GM12878 (cell line): ENCODE measurements around the gene STK10. TPM values are rescaled to one million over a fixed set of nuclear protein-coding genes. Genes with fewer than 3 reads are reported as not detected.

Experiments used
- ATAC-seq: fragments of 200-7000 bp; cut with Tn5 transposase; 3 replicates; pipeline ENCODE4 v1.9.1; 2020; ENCODE audit warnings: mild to moderate bottlenecking, moderate library complexity
- BruUV-seq: library from RNA; stranded (reverse); fragments of 400-500 nt; replicated peaks from 2 replicates; lab custom pipeline; 2021; lab: Mats Ljungman, UMichigan
- CTCF ChIA-PET: fragments of 300-600 bp; sonication (Branson Sonifier 250); formaldehyde crosslinking; extraction: SDS; loops from one replicate; lab custom pipeline; 2021; ENCODE audit warnings: inconsistent platforms; lab: Yijun Ruan, JAX
- POLR2A ChIA-PET: fragments of 350-600 bp; formaldehyde crosslinking; extraction: SDS; loops from one replicate; lab custom pipeline; 2021; ENCODE audit warnings: inconsistent platforms; lab: Charles Lee
- RAD21 ChIA-PET: fragments of 300-600 bp; sonication (Branson Sonifier 250); formaldehyde crosslinking; loops from one replicate; lab custom pipeline; 2023; ENCODE audit warnings: antibody characterized with exemption; ENCODE audit not compliant: unreplicated experiment; lab: Charles Lee
- SMC1A ChIA-PET: fragments of 300-600 bp; sonication (Branson Sonifier 250); formaldehyde crosslinking; loops from one replicate; lab custom pipeline; 2023; ENCODE audit not compliant: unreplicated experiment, uncharacterized antibody; lab: Charles Lee
- DNase-seq: peaks from one replicate; pipeline ENCODE4 v3.0.0-alpha.2; 2011; ENCODE audit warnings: low read depth, low spot score
- FAIRE-seq: peaks from 3 replicates; lab custom pipeline; 2011; peaks lifted over from hg19 to GRCh38; lab: Jason Lieb, UNC
- H2AFZ ChIP-seq: 2 replicates; pipeline ENCODE4 v1.6.0; 2011; ENCODE audit warnings: low read depth, low read length, control low read depth; ENCODE audit not compliant: control insufficient read depth
- H3K27ac ChIP-seq: 2 replicates; pipeline ENCODE4 v1.5.1; 2011; ENCODE audit warnings: control low read depth; ENCODE audit not compliant: control insufficient read depth, insufficient read depth
- H3K27me3 ChIP-seq, 2 experiments: replicated peaks in 1 of 2; 2 replicates each; pipeline versions ENCODE4 v1.6.0 to v1.6.1; 2011; ENCODE audit warnings: low read length in 1 of 2; ENCODE audit not compliant: control insufficient read depth in 2 of 2, insufficient read depth in 2 of 2
- H3K36me3 ChIP-seq, 2 experiments: 2 replicates each; pipeline ENCODE4 v1.5.1; 2011; ENCODE audit warnings: low read length in 1 of 2; ENCODE audit not compliant: control insufficient read depth in 2 of 2, insufficient read depth in 2 of 2
- H3K4me1 ChIP-seq: 2 replicates; pipeline ENCODE4 v1.6.1; 2011; ENCODE audit warnings: mild to moderate bottlenecking, low read length, moderate library complexity, mixed read lengths; ENCODE audit not compliant: control insufficient read depth, insufficient read depth
- H3K4me2 ChIP-seq: 2 replicates; pipeline ENCODE4 v1.6.0; 2011; ENCODE audit warnings: control low read depth; ENCODE audit not compliant: control insufficient read depth, insufficient read depth
- H3K4me3 ChIP-seq: fragments of 200-600 bp; sonication (generic); 2 replicates; pipeline ENCODE4 v1.5.1; 2016
- H3K79me2 ChIP-seq: 2 replicates; pipeline ENCODE4 v1.6.0; 2011; ENCODE audit warnings: low read length; ENCODE audit not compliant: control insufficient read depth, insufficient read depth
- H3K9ac ChIP-seq: 2 replicates; pipeline ENCODE4 v1.8.0; 2011; ENCODE audit warnings: low read length, control low read depth, mixed read lengths; ENCODE audit not compliant: control insufficient read depth, insufficient read depth
- H3K9me3 ChIP-seq: replicated peaks from 3 replicates; pipeline ENCODE4 v1.5.1; 2011; ENCODE audit warnings: mild to moderate bottlenecking, low read length; ENCODE audit not compliant: control insufficient read depth, insufficient read depth
- H4K20me1 ChIP-seq: 2 replicates; pipeline ENCODE4 v1.6.0; 2011; ENCODE audit not compliant: control insufficient read depth, insufficient read depth
- HSF1 ChIP-seq: fragments of 150-350 bp; IDR thresholded peaks from 2 replicates; pipeline ENCODE4 v1.6.1; 2014; ENCODE audit warnings: mild to moderate bottlenecking, low read depth, low read length
- IRF3 ChIP-seq: fragments of 450-650 bp; IDR thresholded peaks from 2 replicates; pipeline ENCODE4 v1.6.1; 2014; ENCODE audit warnings: mild to moderate bottlenecking
- MXI1 ChIP-seq: fragments of 150-350 bp; IDR thresholded peaks from 2 replicates; pipeline ENCODE4 v1.6.1; 2011; ENCODE audit warnings: low read depth, mild to moderate bottlenecking, inconsistent platforms, low read length, improper control_type of control experiment
- POLR2AphosphoS2 ChIP-seq: IDR thresholded peaks from 2 replicates; pipeline ENCODE4 v1.6.1; 2011; ENCODE audit warnings: low read depth, mild to moderate bottlenecking, low read length, improper control_type of control experiment, moderate library complexity
- POLR2AphosphoS5 ChIP-seq: IDR thresholded peaks from 2 replicates; pipeline ENCODE4 v1.6.1; 2011; ENCODE audit warnings: mild to moderate bottlenecking, low read length, inconsistent platforms
- SRF ChIP-seq, 2 experiments: IDR thresholded peaks; 2 replicates each; pipeline ENCODE4 v1.6.1; 2011; ENCODE audit warnings: low read depth in 2 of 2, low read length in 2 of 2, mild to moderate bottlenecking in 1 of 2, moderate library complexity in 1 of 2
- TAF1 ChIP-seq: IDR thresholded peaks from 2 replicates; pipeline ENCODE4 v1.6.1; 2011; ENCODE audit warnings: mild to moderate bottlenecking, low read depth, low read length, borderline replicate concordance
- YBX1 ChIP-seq: fragments of 450-650 bp; IDR thresholded peaks from 2 replicates; pipeline ENCODE4 v1.6.1; 2016; ENCODE audit warnings: antibody characterized with exemption
- ZBTB40 ChIP-seq: fragments of 450-650 bp; IDR thresholded peaks from 2 replicates; pipeline ENCODE4 v1.6.1; 2016; ENCODE audit warnings: mild to moderate bottlenecking, moderate library complexity, borderline replicate concordance
- WGBS: methylation state at CpG from one replicate; pipeline ENCODE4 v1.1.6; 2016; ENCODE audit warnings: low lambda C conversion rate; ENCODE audit not compliant: insufficient replicate concordance, insufficient coverage; ENCODE audit errors: missing lambda C conversion rate; 5-methylcytosine and 5-hydroxymethylcytosine counted together
- in situ Hi-C: fragments of 300-500 bp; cut with MboI; formaldehyde crosslinking; loops from 9 replicates; pipeline ENCODE4 v1.14.3; 2018; ENCODE audit warnings: mixed read lengths
- intact Hi-C: fragments of 100-400 bp; cut with micrococcal nuclease; formaldehyde crosslinking; loops from one replicate; pipeline ENCODE4 v1.14.2; 2022; ENCODE audit not compliant: unreplicated experiment
- polyA plus RNA-seq, 11 experiments: library from polyadenylated mRNA; depleted of rRNA in 4 of 11; unstranded in 6 of 11; stranded (reverse) in 5 of 11; fragments of >200 nt; fragmentation: Nextera tagmentation in 4 of 11; fragmentation: Illumina TruSeq in 1 of 11; extraction: Ambion mirVana in 4 of 11; extraction: Trizol in 1 of 11; gene quantifications; 1 replicate in 1 of 11; 2 replicates in 10 of 11; pipeline versions ENCODE4 v1.2.1 to v1.2.3, GENCODE V29; 2011 to 2016; ENCODE audit warnings: inconsistent platforms in 2 of 11, missing spikeins in 2 of 11, low read depth in 1 of 11
- total RNA-seq, 4 experiments: library from RNA; depleted of rRNA in 3 of 4; stranded (reverse); fragments of >200 nt in 3 of 4; fragmentation: Illumina TruSeq in 1 of 4; extraction: Trizol in 1 of 4; gene quantifications; 2 replicates each; pipeline versions ENCODE4 v1.2.1 to v1.2.3, GENCODE V29; 2013 to 2021

Gene STK10
- total and polyA plus RNA-seq, 10 of the 15 experiments (the other 5 are each of a cell fraction or from before 2014, with no cell fraction given) = 14.2 to 96.4 (median 50.6) TPM

GRCh38 chr5:172029876-172030275, 158.1 kb downstream of the STK10 start:
- no TSS peak for BruUV-seq
- no peaks in the 10 kb centered on the region for H3K79me2 ChIP-seq
- in situ Hi-C loops (no loop called here), intact Hi-C loops (no loop called here)
- no peak overlapping the region for H3K9ac ChIP-seq
- H3K27ac ChIP-seq = no peak overlapping the region
- ChIA-PET SMC1A (no interaction called here), CTCF (interaction anchor here (1.9 kb wide), 1 partner anchor 118 kb away, joined by 7 read pairs; no protein-coding TSS in a partner anchor), RAD21 (no interaction called here), POLR2A (no interaction called here)
- FAIRE-seq = no peak
- H3K4me1 ChIP-seq = no peaks in the 10 kb centered on the region
- no peak overlapping the region for H3K4me2 ChIP-seq
- no peaks in the 10 kb centered on the region for H4K20me1 ChIP-seq
- no peak overlapping the region for H2AFZ ChIP-seq
- H3K36me3 ChIP-seq = no peaks in the 10 kb centered on the region
- H3K4me3 ChIP-seq = no peak overlapping the region
- DNase-seq = no peak
- no peak for ATAC-seq
- peaks cover 5% of the 10 kb centered on the region; the same call in 2 of the 3 replicates for H3K9me3 ChIP-seq
- no peak for TF ChIP-seq HSF1
- TF ChIP-seq YBX1 = no peak
- no peak for TF ChIP-seq TAF1
- TF ChIP-seq SRF (IDR thresholded peaks at IDR 0.05; ENCODE audit: low read depth in 2 of 2, low read length in 2 of 2) = no peak
- no peak for TF ChIP-seq POLR2AphosphoS2
- no peaks in the 10 kb centered on the region for H3K27me3 ChIP-seq

- Histone ChIP-seq H3K4me1 (no peaks in the 10 kb centered on the region), H3K36me3 (no peaks in the 10 kb centered on the region), H3K9me3 (peaks cover 5% of the 10 kb centered on the region; the same call in 2 of the 3 replicates), H3K4me3 (no peak overlapping the region), H3K79me2 (no peaks in the 10 kb centered on the region), H3K9ac (no peak overlapping the region), H3K27ac (no peak overlapping the region), H3K4me2 (no peak overlapping the region), H3K27me3 (no peaks in the 10 kb centered on the region), H2AFZ (no peak overlapping the region), H4K20me1 (no peaks in the 10 kb centered on the region)
- POLR2A ChIA-PET = interaction anchor here (0.6 to 1.1 kb wide), 3 partner anchors 17 to 51 kb away, joined by 3 to 4 read pairs (median 3); partner anchors contain the start of gene FBXW11
- FAIRE-seq (no peak), DNase-seq (no peak), ATAC-seq (no peak)
- CTCF ChIA-PET = interaction anchor here (1.4 to 1.9 kb wide), 2 partner anchors 10 to 116 kb away, joined by 3 to 7 read pairs; no protein-coding TSS in a partner anchor
- intact Hi-C loops = no loop called here
- no TSS peak for BruUV-seq
- RAD21 ChIA-PET = interaction anchor here (0.8 kb wide), 1 partner anchor 266 kb away, joined by 3 read pairs; no protein-coding TSS in a partner anchor
- SMC1A ChIA-PET = interaction anchor here (1.2 kb wide), 1 partner anchor 116 kb away, joined by 3 read pairs; no protein-coding TSS in a partner anchor
- 46% methylated on average over 4 of the region's 4 CpGs for WGBS
- in situ Hi-C loops = no loop called here
- TF ChIP-seq IRF3 (no peak), POLR2AphosphoS5 (no peak), ZBTB40 (no peak), MXI1 (no peak)
These were observed 159.9 kb downstream of the STK10 start for GRCh38 chr5:172028167-172028566.
